Measurements from ENCODE around the gene NSF.

DNA sequence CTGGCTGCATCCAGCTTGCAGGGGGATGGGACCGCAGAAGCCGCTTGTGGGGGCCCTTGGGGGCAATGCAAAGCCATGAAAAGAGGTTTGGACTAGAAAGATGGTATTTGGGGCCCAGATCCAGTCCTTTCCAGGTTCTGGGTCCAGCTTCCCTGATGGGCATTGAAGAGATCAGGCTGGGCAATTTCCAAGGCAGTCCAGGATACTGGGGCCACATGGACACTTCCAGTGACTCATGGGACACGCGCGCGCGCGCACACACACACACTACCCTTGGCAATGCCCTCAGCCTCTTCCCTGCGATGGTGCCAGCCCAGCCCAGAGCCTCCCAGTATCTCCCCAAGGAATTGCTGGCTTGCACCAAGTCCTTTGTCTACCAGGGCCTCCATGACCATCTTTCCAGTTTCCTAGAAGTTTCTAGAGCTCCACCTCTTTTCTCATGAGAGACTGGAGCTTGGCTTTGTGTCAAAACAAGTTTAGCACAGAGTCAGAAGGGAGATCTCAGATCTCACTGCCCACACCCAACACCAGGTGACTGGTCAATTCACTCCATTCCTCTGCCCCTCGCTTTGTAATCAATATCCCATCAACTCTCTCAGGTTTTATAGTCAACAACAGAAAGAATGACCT lies 183.8 kb downstream of the NSF start:
- TF ChIP-seq, protein P1, sequence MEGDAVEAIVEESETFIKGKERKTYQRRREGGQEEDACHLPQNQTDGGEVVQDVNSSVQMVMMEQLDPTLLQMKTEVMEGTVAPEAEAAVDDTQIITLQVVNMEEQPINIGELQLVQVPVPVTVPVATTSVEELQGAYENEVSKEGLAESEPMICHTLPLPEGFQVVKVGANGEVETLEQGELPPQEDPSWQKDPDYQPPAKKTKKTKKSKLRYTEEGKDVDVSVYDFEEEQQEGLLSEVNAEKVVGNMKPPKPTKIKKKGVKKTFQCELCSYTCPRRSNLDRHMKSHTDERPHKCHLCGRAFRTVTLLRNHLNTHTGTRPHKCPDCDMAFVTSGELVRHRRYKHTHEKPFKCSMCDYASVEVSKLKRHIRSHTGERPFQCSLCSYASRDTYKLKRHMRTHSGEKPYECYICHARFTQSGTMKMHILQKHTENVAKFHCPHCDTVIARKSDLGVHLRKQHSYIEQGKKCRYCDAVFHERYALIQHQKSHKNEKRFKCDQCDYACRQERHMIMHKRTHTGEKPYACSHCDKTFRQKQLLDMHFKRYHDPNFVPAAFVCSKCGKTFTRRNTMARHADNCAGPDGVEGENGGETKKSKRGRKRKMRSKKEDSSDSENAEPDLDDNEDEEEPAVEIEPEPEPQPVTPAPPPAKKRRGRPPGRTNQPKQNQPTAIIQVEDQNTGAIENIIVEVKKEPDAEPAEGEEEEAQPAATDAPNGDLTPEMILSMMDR (tag by site-specific recombination; IDR thresholded peaks at IDR 0.05): no peak
- no peak for TF ChIP-seq ZNF558 (tag by site-specific recombination; IDR thresholded peaks at IDR 0.05)
- TF ChIP-seq ZNF138 (tag by site-specific recombination; IDR thresholded peaks at IDR 0.05; ENCODE audit: borderline replicate concordance): no peak
